Endothelial cell of umbilical vein (primary cell): ENCODE results near the gene SRPK2. TPM values are rescaled to one million over a fixed set of nuclear protein-coding genes. Genes with fewer than 3 reads are reported as not detected.

ENCODE experiments used
- BruUV-seq: library from RNA; stranded (reverse); fragments of 400-500 nt; replicated peaks from 2 replicates; lab custom pipeline; 2021; lab: Mats Ljungman, UMichigan
- CTCF ChIA-PET: fragments of 300-600, 350-600 bp; sonication (Branson Sonifier 250); formaldehyde crosslinking; loops from one replicate; lab custom pipeline; 2021; ENCODE audit warnings: antibody characterized with exemption, inconsistent platforms; lab: Charles Lee
- POLR2A ChIA-PET: fragments of 300-600, 350-600 bp; sonication (Branson Sonifier 250); formaldehyde crosslinking; loops from one replicate; lab custom pipeline; 2021; ENCODE audit warnings: antibody characterized with exemption, inconsistent platforms; lab: Charles Lee
- DNase-seq: peaks from one replicate; pipeline ENCODE4 v3.0.0-alpha.2; 2011; ENCODE audit warnings: low read depth, low spot score
- FAIRE-seq: peaks from 2 replicates; lab custom pipeline; 2011; peaks lifted over from hg19 to GRCh38; lab: Jason Lieb, UNC
- H2AFZ ChIP-seq: 2 replicates; pipeline ENCODE4 v1.6.0; 2012; ENCODE audit warnings: low read depth, low read length, control low read depth, inconsistent platforms
- H3K27ac ChIP-seq: 2 replicates; pipeline ENCODE4 v1.5.1; 2011; ENCODE audit warnings: low read depth, mild to moderate bottlenecking, control low read depth, low read length, moderate library complexity; ENCODE audit not compliant: insufficient read depth
- H3K27me3 ChIP-seq, 2 experiments: 2 replicates each; pipeline versions ENCODE4 v1.6.0 to v1.6.1; 2011; ENCODE audit warnings: low read length in 2 of 2, mixed read lengths in 1 of 2; ENCODE audit not compliant: control insufficient read depth in 2 of 2, insufficient read depth in 2 of 2
- H3K36me3 ChIP-seq, 2 experiments: 2 replicates in 1 of 2; 3 replicates in 1 of 2; pipeline ENCODE4 v1.5.1; 2011; ENCODE audit warnings: low read length in 2 of 2, mild to moderate bottlenecking in 1 of 2, moderate library complexity in 1 of 2; ENCODE audit not compliant: control insufficient read depth in 2 of 2, insufficient read depth in 2 of 2; ENCODE audit errors: extremely low read depth in 1 of 2
- H3K4me1 ChIP-seq: 3 replicates; pipeline ENCODE4 v1.5.1; 2011; ENCODE audit warnings: mild to moderate bottlenecking, low read length; ENCODE audit not compliant: control insufficient read depth, insufficient read depth; ENCODE audit errors: extremely low read depth
- H3K4me2 ChIP-seq: 2 replicates; pipeline ENCODE4 v1.6.1; 2011; ENCODE audit warnings: low read length, control low read depth, mixed read lengths; ENCODE audit not compliant: insufficient read depth
- H3K4me3 ChIP-seq, 3 experiments: fragments of 200-600 bp in 1 of 3; sonication (generic), shearing (Covaris generic) in 1 of 3; replicated peaks in 1 of 3; 2 replicates each; pipeline ENCODE4 v1.5.1; 2011 to 2016; ENCODE audit warnings: control low read depth in 3 of 3, low read length in 3 of 3, mild to moderate bottlenecking in 2 of 3, inconsistent platforms in 1 of 3, low read depth in 1 of 3, moderate library complexity in 1 of 3; ENCODE audit not compliant: insufficient read depth in 1 of 3
- H3K79me2 ChIP-seq: 2 replicates; pipeline ENCODE4 v1.6.0; 2012; ENCODE audit warnings: low read length, inconsistent platforms; ENCODE audit not compliant: control insufficient read depth, insufficient read depth
- H3K9ac ChIP-seq: replicated peaks from 2 replicates; pipeline ENCODE3; 2011; ENCODE audit warnings: low read length, control low read depth; ENCODE audit not compliant: insufficient read depth; ENCODE audit errors: extremely low read depth
- H3K9me1 ChIP-seq: replicated peaks from 3 replicates; pipeline ENCODE4 v1.6.0; 2011; ENCODE audit warnings: mild to moderate bottlenecking, low read length; ENCODE audit not compliant: control insufficient read depth, insufficient read depth; ENCODE audit errors: extremely low read depth
- H3K9me3 ChIP-seq: replicated peaks from 2 replicates; pipeline ENCODE4 v1.5.1; 2012; ENCODE audit warnings: low read length, inconsistent platforms; ENCODE audit not compliant: control insufficient read depth, insufficient read depth
- H4K20me1 ChIP-seq: replicated peaks from 2 replicates; pipeline ENCODE3; 2011; ENCODE audit warnings: mild to moderate bottlenecking, low read length; ENCODE audit not compliant: control insufficient read depth, insufficient read depth; ENCODE audit errors: extremely low read depth
- CTCF ChIP-seq, 2 donors: IDR thresholded peaks; 1 replicate in 1 of 2; 2 replicates in 1 of 2; pipeline ENCODE4 v1.5.1; 2011; ENCODE audit warnings: low read length in 2 of 2, mild to moderate bottlenecking in 2 of 2, moderate library complexity in 2 of 2, control low read depth in 1 of 2, inconsistent platforms in 1 of 2, low read depth in 1 of 2; ENCODE audit not compliant: insufficient read depth in 1 of 2; ENCODE audit errors: extremely low read depth in 1 of 2
- EZH2 ChIP-seq: IDR thresholded peaks from 2 replicates; pipeline ENCODE4 v1.6.1; 2012; ENCODE audit warnings: borderline replicate concordance, low read depth, mild to moderate bottlenecking, moderate library complexity, low read length, inconsistent platforms; ENCODE audit not compliant: severe bottlenecking
- FOS ChIP-seq: IDR thresholded peaks from 2 replicates; pipeline ENCODE4 v1.6.1; 2011; ENCODE audit warnings: mild to moderate bottlenecking, low read length, moderate library complexity, borderline replicate concordance; ENCODE audit not compliant: insufficient read depth
- GATA2 ChIP-seq: IDR thresholded peaks from 2 replicates; pipeline ENCODE4 v1.7.0; 2011; ENCODE audit warnings: low read depth, mild to moderate bottlenecking, moderate library complexity, mixed read lengths, low read length; ENCODE audit not compliant: insufficient read length, insufficient read depth
- JUN ChIP-seq: IDR thresholded peaks from 2 replicates; pipeline ENCODE4 v1.6.1; 2011; ENCODE audit warnings: borderline replicate concordance, low read depth; ENCODE audit not compliant: insufficient read length, insufficient read depth
- MYC ChIP-seq: IDR thresholded peaks from one replicate; pipeline ENCODE4 v1.6.1; 2011; ENCODE audit warnings: mild to moderate bottlenecking, low read depth, low read length
- POLR2A ChIP-seq: IDR thresholded peaks from 2 replicates; pipeline ENCODE4 v1.6.1; 2012; ENCODE audit warnings: low read depth, mild to moderate bottlenecking, control low read depth, low read length
- POLR2AphosphoS5 ChIP-seq: IDR thresholded peaks from 2 replicates; pipeline ENCODE4 v1.6.1; 2012; ENCODE audit warnings: low read depth, mild to moderate bottlenecking, control low read depth, low read length, moderate library complexity; ENCODE audit not compliant: insufficient read depth
- dilution Hi-C: fragments of 300-500 bp; cut with MboI; formaldehyde crosslinking; loops from one replicate; pipeline ENCODE4 v1.15.0; 2019; ENCODE audit warnings: low sequenced_read_pairs; ENCODE audit not compliant: extremely low pct_ligation_motif_present
- intact Hi-C: fragments of 100-400 bp; cut with micrococcal nuclease; formaldehyde crosslinking; loops from one replicate; pipeline ENCODE4 v1.10.0; 2022
- polyA plus RNA-seq, 4 experiments: library from polyadenylated mRNA; depleted of rRNA in 3 of 4; stranded (reverse) in 3 of 4; unstranded in 1 of 4; fragments of >200 nt; gene quantifications; 2 replicates each; pipeline versions ENCODE4 v1.2.1 to v1.2.3, GENCODE V29; 2011 to 2012; ENCODE audit warnings: missing spikeins in 1 of 4
- total RNA-seq: library from RNA; stranded (reverse); gene quantifications from 2 replicates; pipeline ENCODE4 v1.2.3, GENCODE V29; 2021
- TF ChIP-seq, protein P1 (sequence below): IDR thresholded peaks from 2 replicates; pipeline ENCODE4 v1.6.1; 2011; ENCODE audit not compliant: insufficient read depth, insufficient read length

The SRPK2 gene
- total and polyA plus RNA-seq, 2 donors (not counting 3 experiments of a cell fraction or from before 2014, with no cell fraction given) = 13.4 to 55.2 TPM

GRCh38 chr7:105199386-105199785 lies 189.3 kb downstream of the SRPK2 start:
- Histone ChIP-seq H3K79me2 (peaks cover 4% of the 10 kb centered on the region), H3K27ac (no peak overlapping the region), H3K4me2 (no peak overlapping the region), H3K9me1 (no peaks in the 10 kb centered on the region), H4K20me1 (no peaks in the 10 kb centered on the region), H3K27me3 (no peaks in the 10 kb centered on the region), H3K4me1 (no peaks in the 10 kb centered on the region), H3K9me3 (no peaks in the 10 kb centered on the region), H3K4me3 (no peak overlapping the region), H3K9ac (no peak overlapping the region), H2AFZ (no peak overlapping the region), H3K36me3 (peaks cover 0 to 4% of the 10 kb centered on the region in 2 experiments)
- FAIRE-seq (no peak), DNase-seq (no peak)
- BruUV-seq = no TSS peak
- ChIA-PET CTCF (interaction anchor here (1.3 kb wide), 1 partner anchor 26 kb away, joined by 5 read pairs; no protein-coding TSS in a partner anchor), POLR2A (no interaction called here)
- dilution Hi-C loops (no loop called here), intact Hi-C loops (no loop called here)
- TF ChIP-seq JUN = no peak
- no peak for TF ChIP-seq MYC
- no peak for TF ChIP-seq GATA2
- TF ChIP-seq, protein P1, sequence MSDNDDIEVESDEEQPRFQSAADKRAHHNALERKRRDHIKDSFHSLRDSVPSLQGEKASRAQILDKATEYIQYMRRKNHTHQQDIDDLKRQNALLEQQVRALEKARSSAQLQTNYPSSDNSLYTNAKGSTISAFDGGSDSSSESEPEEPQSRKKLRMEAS = no peak
- TF ChIP-seq POLR2A = no peak
- TF ChIP-seq FOS = no peak
- no peak for TF ChIP-seq POLR2AphosphoS5
- no peak for TF ChIP-seq EZH2
- no peak for TF ChIP-seq CTCF (IDR thresholded peaks at IDR 0.05; ENCODE audit: extremely low read depth in 1 of 2, insufficient read depth in 1 of 2, low read depth in 1 of 2, low read length in 2 of 2)
